SK-N-MC (cell line): ENCODE measurements around the gene ZNF496.

Experiments used
- DNase-seq: peaks from one replicate; pipeline ENCODE4 v3.0.0-alpha.2; 2011; ENCODE audit warnings: low read depth, low spot score
- H3K27ac ChIP-seq: fragments of 200-600 bp; sonication (generic); 2 replicates; pipeline ENCODE4 v1.5.1; 2016; ENCODE audit warnings: mixed run types
- H3K36me3 ChIP-seq: fragments of 200-600 bp; sonication (generic); 2 replicates; pipeline ENCODE4 v1.6.1; 2017; ENCODE audit warnings: antibody characterized with exemption, low read length, mixed read lengths; ENCODE audit not compliant: insufficient read depth
- H3K4me3 ChIP-seq: fragments of 200-600 bp; sonication (generic); 2 replicates; pipeline ENCODE4 v1.5.1; 2016
- H3K9ac ChIP-seq: fragments of 200-600 bp; sonication (generic); 2 replicates; pipeline ENCODE4 v1.8.0; 2017; ENCODE audit warnings: mixed run types, mixed read lengths; ENCODE audit not compliant: insufficient read length
- H3K9me3 ChIP-seq: fragments of 200-600 bp; sonication (generic); 2 replicates; pipeline ENCODE4 v1.6.1; 2017; ENCODE audit warnings: low read depth, mild to moderate bottlenecking, antibody characterized with exemption, low read length, moderate library complexity, mixed read lengths
- EZH2 ChIP-seq: fragments of 200-600 bp; sonication (generic); IDR thresholded peaks from one replicate; pipeline ENCODE4 v1.6.1; 2017; ENCODE audit warnings: antibody characterized with exemption
- FOXP2 ChIP-seq: optimal IDR thresholded peaks from 2 replicates; pipeline ENCODE3; 2011; ENCODE audit warnings: mild to moderate bottlenecking, moderate library complexity; ENCODE audit not compliant: insufficient read depth; ENCODE audit errors: extremely low read length, control extremely low read depth
- POLR2AphosphoS5 ChIP-seq: IDR thresholded peaks from 2 replicates; pipeline ENCODE4 v1.6.1; 2012; ENCODE audit warnings: mild to moderate bottlenecking, low read depth, low read length, borderline replicate concordance

Gene ZNF496

DNA sequence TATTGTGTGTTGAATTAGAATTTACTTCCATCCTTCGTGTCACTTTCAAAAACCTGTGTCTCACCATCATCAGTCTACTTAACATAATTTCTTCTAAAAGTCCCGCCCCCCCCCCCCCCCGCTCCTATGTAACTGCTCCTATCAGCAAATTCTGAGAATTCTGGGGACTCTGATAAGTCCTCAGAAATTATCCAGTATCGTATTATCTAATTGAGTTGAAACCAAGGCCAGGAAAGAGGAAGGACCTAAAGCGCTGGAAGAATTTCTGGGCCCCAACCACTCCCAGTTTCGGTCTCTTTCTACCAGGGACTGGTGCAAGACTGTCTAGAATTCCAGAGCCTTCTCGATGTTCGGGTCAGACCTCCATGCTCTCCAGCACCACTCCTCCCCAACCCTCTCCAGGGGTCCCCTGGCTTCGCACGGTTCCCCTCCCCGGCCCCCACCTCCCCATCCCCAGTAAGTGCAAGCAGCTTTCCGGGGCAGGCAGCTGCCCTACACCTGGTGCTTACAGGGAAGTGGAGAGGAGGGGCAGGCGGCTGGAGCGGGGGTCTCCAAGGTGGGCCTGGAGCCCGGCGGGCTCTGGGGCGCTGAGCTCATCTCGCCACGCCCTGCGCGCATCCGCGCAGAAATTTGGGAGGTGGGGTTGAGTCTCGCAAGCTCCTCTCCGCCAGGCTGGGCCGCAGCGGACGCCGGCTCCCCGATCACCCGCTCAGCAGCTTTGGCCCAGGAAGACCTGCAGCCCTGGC, 16.0 kb upstream of the ZNF496 start:
- Histone ChIP-seq H3K9me3 (no peaks in the 10 kb centered on the region), H3K27ac (no peak overlapping the region), H3K36me3 (no peaks in the 10 kb centered on the region), H3K4me3 (no peak overlapping the region), H3K9ac (no peak overlapping the region)
- DNase-seq, result no peak
- TF ChIP-seq FOXP2 (no peak), POLR2AphosphoS5 (no peak), EZH2 (no peak)

GRCh38 chr1:247345881-247346280, 14.2 kb upstream of the ZNF496 start:
- no peak overlapping the region for H3K4me3 ChIP-seq
- no peaks in the 10 kb centered on the region for H3K9me3 ChIP-seq
- no peak for DNase-seq
- TF ChIP-seq EZH2, result no peak
- TF ChIP-seq POLR2AphosphoS5, result no peak
- no peak for TF ChIP-seq FOXP2
- H3K36me3 ChIP-seq, result no peaks in the 10 kb centered on the region
- H3K27ac ChIP-seq, result no peak overlapping the region
- H3K9ac ChIP-seq, result no peak overlapping the region

GRCh38 chr1:247343801-247344200, 12.1 kb upstream of the ZNF496 start:
- Histone ChIP-seq H3K9ac (no peak overlapping the region), H3K4me3 (no peak overlapping the region), H3K27ac (no peak overlapping the region), H3K9me3 (no peaks in the 10 kb centered on the region), H3K36me3 (no peaks in the 10 kb centered on the region)
- no peak for TF ChIP-seq POLR2AphosphoS5
- TF ChIP-seq FOXP2, result no peak
- TF ChIP-seq EZH2, result no peak
- no peak for DNase-seq

DNA sequence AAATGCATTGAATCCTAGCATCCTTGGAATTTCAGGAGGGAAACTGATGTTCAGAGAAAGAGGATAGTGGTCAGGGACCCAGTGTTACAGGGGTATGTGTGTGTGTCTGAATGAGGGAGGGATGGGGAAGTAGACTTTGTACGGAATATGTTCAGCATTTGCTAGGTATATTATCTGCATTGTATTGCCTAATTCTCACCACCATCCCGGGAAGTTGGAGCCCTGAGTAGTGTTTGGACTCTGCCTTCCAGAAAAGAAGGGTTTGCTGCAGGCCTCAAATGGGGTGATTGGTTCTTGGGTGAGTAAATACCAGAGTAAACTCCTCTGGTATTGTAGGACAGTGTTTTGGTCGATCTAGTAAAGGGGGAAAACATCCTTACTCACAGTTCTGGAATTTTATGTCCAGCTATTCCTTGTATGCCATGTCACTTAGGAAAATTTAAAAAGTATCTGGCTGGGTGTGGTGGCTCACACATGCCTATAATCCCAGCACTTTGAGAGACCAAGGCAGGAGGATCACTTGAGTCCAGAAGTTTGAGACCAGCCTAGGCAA, 7.1 kb upstream of the ZNF496 start:
- Histone ChIP-seq H3K9ac (no peak overlapping the region), H3K9me3 (no peaks in the 10 kb centered on the region), H3K4me3 (no peak overlapping the region), H3K36me3 (no peaks in the 10 kb centered on the region), H3K27ac (no peak overlapping the region)
- no peak for DNase-seq
- TF ChIP-seq EZH2 (no peak), FOXP2 (no peak), POLR2AphosphoS5 (no peak)

DNA sequence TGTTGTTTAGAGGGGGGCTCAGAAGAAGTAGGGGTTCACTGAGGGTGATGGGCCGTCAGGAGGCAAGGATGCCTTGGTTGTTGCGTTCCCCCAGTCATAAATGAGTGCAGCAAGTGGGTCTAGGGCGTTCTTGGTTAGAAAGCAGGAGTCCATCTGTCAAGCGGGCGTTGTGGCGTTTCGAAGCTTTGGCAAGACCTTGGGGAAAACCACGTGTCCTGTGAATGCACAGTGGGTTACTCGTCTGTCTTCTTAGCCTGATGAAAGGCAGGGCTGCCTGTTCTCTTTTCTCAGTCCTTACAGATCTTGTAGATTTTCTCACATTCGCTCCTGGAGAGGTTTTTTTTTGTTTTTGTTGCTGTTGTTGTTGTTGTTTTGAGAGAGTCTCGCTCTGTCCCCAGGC, 6.3 kb upstream of the ZNF496 start:
- Histone ChIP-seq H3K36me3 (no peaks in the 10 kb centered on the region), H3K9ac (no peak overlapping the region), H3K4me3 (no peak overlapping the region), H3K9me3 (no peaks in the 10 kb centered on the region), H3K27ac (no peak overlapping the region)
- TF ChIP-seq FOXP2, result no peak
- TF ChIP-seq POLR2AphosphoS5, result no peak
- TF ChIP-seq EZH2, result no peak
- DNase-seq, result no peak

DNA sequence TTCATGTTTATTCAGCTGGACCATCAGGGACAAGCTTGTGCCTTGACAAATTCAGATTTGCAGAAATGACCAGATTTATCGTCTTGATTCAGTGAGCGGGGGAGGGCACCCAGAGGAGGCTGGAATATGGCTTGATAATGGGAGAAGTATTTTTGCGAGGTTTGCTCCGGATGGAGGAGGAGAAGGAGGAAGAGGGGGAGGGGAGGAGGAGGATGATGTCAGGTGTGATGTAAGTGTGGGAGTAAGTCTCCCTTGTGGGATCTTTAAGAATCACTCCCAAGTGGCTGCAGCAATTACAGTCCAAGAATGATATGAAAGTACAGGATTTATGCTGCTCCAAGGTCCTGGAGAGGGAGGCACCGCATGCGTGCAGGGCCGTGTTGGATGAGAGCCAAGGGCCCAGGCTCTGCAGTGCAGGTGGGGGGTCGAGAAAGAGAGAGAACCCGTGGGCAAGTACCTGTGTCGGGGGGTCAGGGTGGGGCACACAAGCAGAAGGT, 5.6 kb upstream of the ZNF496 start:
- no peaks in the 10 kb centered on the region for H3K9me3 ChIP-seq
- no peak for DNase-seq
- H3K9ac ChIP-seq, result no peak overlapping the region
- no peak overlapping the region for H3K27ac ChIP-seq
- no peak overlapping the region for H3K4me3 ChIP-seq
- H3K36me3 ChIP-seq, result no peaks in the 10 kb centered on the region
- TF ChIP-seq POLR2AphosphoS5 (no peak), FOXP2 (no peak), EZH2 (no peak)

GRCh38 chr1:247336390-247336789, 4.7 kb upstream of the ZNF496 start:
- no peak for DNase-seq
- Histone ChIP-seq H3K36me3 (no peaks in the 10 kb centered on the region), H3K9ac (no peak overlapping the region), H3K4me3 (no peak overlapping the region), H3K9me3 (no peaks in the 10 kb centered on the region), H3K27ac (no peak overlapping the region)
- TF ChIP-seq FOXP2, result no peak
- TF ChIP-seq POLR2AphosphoS5, result no peak
- no peak for TF ChIP-seq EZH2

DNA sequence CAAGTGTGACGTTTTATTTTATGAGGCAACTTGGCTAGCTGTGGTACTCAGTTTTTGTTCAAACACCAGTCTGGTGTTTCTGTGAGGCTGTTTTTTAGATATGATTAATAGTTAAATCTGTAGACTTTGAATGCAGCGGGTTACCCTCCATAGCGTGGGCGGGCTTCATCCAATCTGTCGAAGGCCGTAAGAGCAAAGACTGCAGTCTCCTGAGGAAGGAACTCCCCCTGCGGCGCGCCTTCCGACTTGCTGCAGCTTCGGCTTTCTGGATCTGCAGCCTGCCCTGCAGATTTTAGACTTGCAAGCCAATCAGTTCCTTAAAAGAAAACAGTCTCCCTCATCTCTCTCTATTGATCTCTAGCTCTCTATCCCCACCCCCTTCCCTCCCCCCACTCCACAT, 4.2 kb upstream of the ZNF496 start:
- H3K27ac ChIP-seq, result no peak overlapping the region
- H3K4me3 ChIP-seq, result 0 out of 2 replicates have a peak overlapping the region, but pooled peaks have one; percentile 17
- no peaks in the 10 kb centered on the region for H3K36me3 ChIP-seq
- no peak for TF ChIP-seq FOXP2
- H3K9me3 ChIP-seq, result no peaks in the 10 kb centered on the region
- peak; percentile 24 for DNase-seq
- no peak overlapping the region for H3K9ac ChIP-seq
